Measurements from ENCODE around the gene OR10A5. TPM values are rescaled to one million over a fixed set of nuclear protein-coding genes. Genes with fewer than 3 reads are reported as not detected.

Gene OR10A5
- total and polyA plus RNA-seq, 8 donors: not detected

- 69 to 76% (median 75%) methylated on average over 7 of the region's 7 CpGs for WGBS, 5 donors
- TF ChIP-seq EP300 (IDR thresholded peaks at IDR 0.05) (no peak), POLR2A (IDR thresholded peaks at IDR 0.05) (no peak), CTCF (IDR thresholded peaks at IDR 0.05) (no peak), POLR2AphosphoS5 (IDR thresholded peaks at IDR 0.05) (no peak)
- Histone ChIP-seq H3K27ac (no peak overlapping the region), H3K9me3 (no peaks in the 10 kb centered on the region), H3K36me3 (no peaks in the 10 kb centered on the region), H3K27me3 (no peaks in the 10 kb centered on the region), H3K4me1 (no peaks in the 10 kb centered on the region), H3K4me3 (no peak overlapping the region)
- intact Hi-C loops (cut with DNase I; ENCODE audit: low total_unique reads): no loop called here
- no peak for DNase-seq
Measured at GRCh38 chr11:6825231-6825744, 20.2 kb upstream of the OR10A5 start.

GRCh38 chr11:6828103-6828502, 17.4 kb upstream of the OR10A5 start:
- Histone ChIP-seq H3K9me3 (no peaks in the 10 kb centered on the region), H3K4me3 (no peak overlapping the region), H3K27me3 (peaks cover 0 to 4% (median 0%) of the 10 kb centered on the region in 3 donors), H3K36me3 (no peaks in the 10 kb centered on the region), H3K4me1 (no peaks in the 10 kb centered on the region), H3K27ac (no peak overlapping the region)
- WGBS, 5 donors: 69 to 91% (median 75%) methylated on average over 1 of the region's 1 CpG
- DNase-seq: no peak
- intact Hi-C loops (cut with DNase I; ENCODE audit: low total_unique reads): no loop called here
- TF ChIP-seq POLR2A (IDR thresholded peaks at IDR 0.05) (no peak), EP300 (IDR thresholded peaks at IDR 0.05) (no peak), POLR2AphosphoS5 (IDR thresholded peaks at IDR 0.05) (no peak), CTCF (IDR thresholded peaks at IDR 0.05) (no peak)

GRCh38 chr11:6833356-6833755, 12.1 kb upstream of the OR10A5 start:
- Histone ChIP-seq H3K27me3 (peaks cover 0 to 4% (median 0%) of the 10 kb centered on the region in 3 donors), H3K27ac (no peak overlapping the region), H3K36me3 (no peaks in the 10 kb centered on the region), H3K9me3 (no peaks in the 10 kb centered on the region), H3K4me3 (no peak overlapping the region), H3K4me1 (no peaks in the 10 kb centered on the region)
- DNase-seq: no peak
- intact Hi-C loops (cut with DNase I; ENCODE audit: low total_unique reads): no loop called here
- TF ChIP-seq CTCF (IDR thresholded peaks at IDR 0.05) (no peak), POLR2A (IDR thresholded peaks at IDR 0.05) (no peak), EP300 (IDR thresholded peaks at IDR 0.05) (no peak), POLR2AphosphoS5 (IDR thresholded peaks at IDR 0.05) (no peak)
- 69 to 83% (median 81%) methylated on average over 6 of the region's 6 CpGs for WGBS, 5 donors

GRCh38 chr11:6834021-6834420, 11.5 kb upstream of the OR10A5 start:
- DNase-seq: no peak
- peaks cover 0 to 4% (median 0%) of the 10 kb centered on the region in 3 donors for H3K27me3 ChIP-seq
- 45 to 79% (median 56%) methylated on average over 1 of the region's 1 CpG for WGBS, 5 donors
- no peak overlapping the region for H3K4me3 ChIP-seq
- H3K36me3 ChIP-seq: no peaks in the 10 kb centered on the region
- no peaks in the 10 kb centered on the region for H3K9me3 ChIP-seq
- no peak for TF ChIP-seq EP300 (IDR thresholded peaks at IDR 0.05)
- no peak for TF ChIP-seq POLR2A (IDR thresholded peaks at IDR 0.05)
- TF ChIP-seq CTCF (IDR thresholded peaks at IDR 0.05): no peak
- no peak for TF ChIP-seq POLR2AphosphoS5 (IDR thresholded peaks at IDR 0.05)
- H3K27ac ChIP-seq: no peak overlapping the region
- no peaks in the 10 kb centered on the region for H3K4me1 ChIP-seq
- intact Hi-C loops (cut with DNase I; ENCODE audit: low total_unique reads): no loop called here
